C4-2B (cell line): Measurements from ENCODE around the gene ADAT2.

ENCODE experiments used
- H3K27ac ChIP-seq: fragments of 450-650 bp; 2 replicates; pipeline ENCODE4 v1.5.1; 2017
- CTCF ChIP-seq: fragments of 450-650 bp; conservative IDR thresholded peaks from 2 replicates; pipeline ENCODE4 v1.5.1; 2017; ENCODE audit warnings: mild to moderate bottlenecking
- ZFX ChIP-seq: fragments of 450-650 bp; IDR thresholded peaks from 2 replicates; pipeline ENCODE4 v1.6.1; 2017

The ADAT2 gene

GRCh38 chr6:143450453-143451371 is at the start of gene ADAT2, which contains the start of gene PEX3:
Gene ADAT2 (minus strand): TSS chr6:143450695. CDS start chr6:143450658, 37 bp downstream.
Gene PEX3 (plus strand): TSS chr6:143450805. CDS start chr6:143451043, 238 bp downstream.
- H3K27ac ChIP-seq: peak within 1 kb of the TSS; percentile 77

GRCh38 chr6:143498428-143498827 is 47.9 kb upstream of the ADAT2 start:
- H3K27ac ChIP-seq: no peak overlapping the region
- TF ChIP-seq ZFX (no peak), CTCF (no peak)

More at GRCh38 chr6:143450453-143451371, at the start of gene ADAT2, which contains the start of gene PEX3:
- TF ChIP-seq CTCF (no peak), ZFX (no peak)

GRCh38 chr6:143496974-143497373 is 46.5 kb upstream of the ADAT2 start:
- no peak overlapping the region for H3K27ac ChIP-seq

GRCh38 chr6:143490775-143491174 is 40.3 kb upstream of the ADAT2 start:
- no peak overlapping the region for H3K27ac ChIP-seq
- TF ChIP-seq ZFX (no peak), CTCF (no peak)

More at GRCh38 chr6:143496974-143497373, 46.5 kb upstream of the ADAT2 start:
- TF ChIP-seq CTCF (no peak), ZFX (no peak)

- no peak for TF ChIP-seq ZFX
- no peak for TF ChIP-seq CTCF
- no peak overlapping the region for H3K27ac ChIP-seq
Observed at GRCh38 chr6:143490244-143490643, 39.7 kb upstream of the ADAT2 start.

GRCh38 chr6:143486752-143487151 is 36.3 kb upstream of the ADAT2 start:
- no peak for TF ChIP-seq CTCF
- TF ChIP-seq ZFX: no peak
- H3K27ac ChIP-seq: no peak overlapping the region

GRCh38 chr6:143485967-143486366 is 35.5 kb upstream of the ADAT2 start:
- TF ChIP-seq ZFX: no peak
- no peak; the same call in 1 of the 2 replicates for TF ChIP-seq CTCF

More at GRCh38 chr6:143485967-143486366, 35.5 kb upstream of the ADAT2 start:
- no peak overlapping the region for H3K27ac ChIP-seq
